ENCODE data around the gene PPP2R2C. TPM values are rescaled to one million over a fixed set of nuclear protein-coding genes. Genes with fewer than 3 reads are reported as not detected.

PPP2R2C gene
- total RNA-seq, 1 experiment from 2014 or later, result 32.9 TPM

DNA sequence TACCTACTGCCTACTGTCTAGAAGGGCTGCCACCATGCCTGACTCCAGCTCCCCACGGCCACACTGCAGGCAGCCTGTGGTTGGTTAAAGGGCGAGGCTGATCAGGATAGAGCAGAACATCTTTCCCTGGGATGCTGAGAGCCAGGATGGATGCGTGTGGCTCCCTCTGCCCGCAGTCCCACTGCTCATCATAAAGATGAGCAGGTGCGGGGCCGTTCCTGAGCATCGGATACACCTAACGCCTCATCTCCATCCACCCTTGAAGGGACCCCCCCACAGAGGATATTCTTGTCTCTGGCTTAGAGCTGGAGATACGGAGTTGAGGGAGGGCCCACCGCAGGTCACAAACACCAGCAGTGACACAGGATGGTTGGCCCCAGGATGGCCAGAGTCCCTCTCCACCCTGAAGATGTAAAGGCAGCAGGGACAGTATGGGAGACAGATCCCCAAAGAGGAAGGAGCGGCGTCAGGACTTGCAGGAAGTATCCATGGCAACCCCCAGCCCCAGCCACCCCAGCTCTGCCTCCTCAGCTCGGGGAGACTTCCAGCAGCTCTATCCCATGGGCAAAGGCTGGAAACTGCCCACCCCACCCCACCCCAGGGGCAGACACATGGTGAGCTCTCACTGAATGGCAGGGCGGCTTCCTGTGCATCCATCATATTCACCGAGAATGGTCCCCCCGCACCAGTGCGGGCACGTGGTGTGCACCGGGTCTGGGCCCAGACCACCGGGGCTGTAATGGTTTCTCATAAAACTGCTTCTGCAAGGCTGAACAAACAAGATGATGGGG lies 19.3 kb downstream of the PPP2R2C start:
- DNase-seq (ENCODE audit: low read depth, low spot score), result no peak
- BruUV-seq (replicated peaks), result no TSS peak
- Histone ChIP-seq H3K27ac (ENCODE audit: low read depth, low read length) (no peak overlapping the region), H2AFZ (ENCODE audit: low read depth, low read length, poor library complexity, severe bottlenecking) (no peak overlapping the region), H3K4me3 (replicated peaks in 1 of 2; ENCODE audit: low read depth in 1 of 2, low read length in 2 of 2) (no peak overlapping the region), H3K4me1 (ENCODE audit: control insufficient read depth in 1 of 2, insufficient read depth in 2 of 2, low read length in 2 of 2) (no peaks in the 10 kb centered on the region), H3K9me2 (ENCODE audit: insufficient read depth) (no peaks in the 10 kb centered on the region), H3K9me3 (ENCODE audit: control insufficient read depth in 1 of 2, insufficient read depth in 1 of 2, low read depth in 1 of 2, low read length in 2 of 2) (no peaks in the 10 kb centered on the region), H4K20me1 (ENCODE audit: insufficient read depth) (no peaks in the 10 kb centered on the region), H3K9ac (ENCODE audit: low read length) (no peak overlapping the region), H3K4me2 (ENCODE audit: low read length) (no peak overlapping the region), H3K36me3 (ENCODE audit: control insufficient read depth in 1 of 2, insufficient read depth in 2 of 2, low read length in 2 of 2) (no peaks in the 10 kb centered on the region), H3K27me3 (ENCODE audit: insufficient read depth, low read length) (0 out of 2 replicates have a peak, but pooled peaks cover 2% of the 10 kb centered on the region), H3K79me2 (ENCODE audit: insufficient read depth, low read length) (no peaks in the 10 kb centered on the region)
- no peak for ATAC-seq
- ChIA-PET POLR2A (no interaction called here), RAD21 (ENCODE audit: low non-redundant PET in 1 of 2, low total read pairs in 2 of 2, uncharacterized antibody in 2 of 2, unreplicated experiment in 2 of 2) (no interaction called here), CTCF (no interaction called here)
- TF ChIP-seq TCF7L2 (IDR thresholded peaks at IDR 0.05; ENCODE audit: borderline replicate concordance, extremely low read depth, insufficient read depth, insufficient read length), result no peak
- TF ChIP-seq SRF (IDR thresholded peaks at IDR 0.05; ENCODE audit: low read depth), result no peak
- TF ChIP-seq JUND (IDR thresholded peaks at IDR 0.05), result no peak
- TF ChIP-seq CEBPB (IDR thresholded peaks at IDR 0.05; ENCODE audit: low read depth), result no peak
- TF ChIP-seq, protein P1, sequence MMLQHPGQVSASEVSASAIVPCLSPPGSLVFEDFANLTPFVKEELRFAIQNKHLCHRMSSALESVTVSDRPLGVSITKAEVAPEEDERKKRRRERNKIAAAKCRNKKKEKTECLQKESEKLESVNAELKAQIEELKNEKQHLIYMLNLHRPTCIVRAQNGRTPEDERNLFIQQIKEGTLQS (IDR thresholded peaks at IDR 0.05), result no peak
- TF ChIP-seq RAD21 (IDR thresholded peaks at IDR 0.05; ENCODE audit: low read depth), result no peak
- no peak for TF ChIP-seq SIN3A (IDR thresholded peaks at IDR 0.05; ENCODE audit: low read depth)
- no peak for TF ChIP-seq ELF1 (IDR thresholded peaks at IDR 0.05; ENCODE audit: borderline replicate concordance, low read depth)
- TF ChIP-seq, protein P2, sequence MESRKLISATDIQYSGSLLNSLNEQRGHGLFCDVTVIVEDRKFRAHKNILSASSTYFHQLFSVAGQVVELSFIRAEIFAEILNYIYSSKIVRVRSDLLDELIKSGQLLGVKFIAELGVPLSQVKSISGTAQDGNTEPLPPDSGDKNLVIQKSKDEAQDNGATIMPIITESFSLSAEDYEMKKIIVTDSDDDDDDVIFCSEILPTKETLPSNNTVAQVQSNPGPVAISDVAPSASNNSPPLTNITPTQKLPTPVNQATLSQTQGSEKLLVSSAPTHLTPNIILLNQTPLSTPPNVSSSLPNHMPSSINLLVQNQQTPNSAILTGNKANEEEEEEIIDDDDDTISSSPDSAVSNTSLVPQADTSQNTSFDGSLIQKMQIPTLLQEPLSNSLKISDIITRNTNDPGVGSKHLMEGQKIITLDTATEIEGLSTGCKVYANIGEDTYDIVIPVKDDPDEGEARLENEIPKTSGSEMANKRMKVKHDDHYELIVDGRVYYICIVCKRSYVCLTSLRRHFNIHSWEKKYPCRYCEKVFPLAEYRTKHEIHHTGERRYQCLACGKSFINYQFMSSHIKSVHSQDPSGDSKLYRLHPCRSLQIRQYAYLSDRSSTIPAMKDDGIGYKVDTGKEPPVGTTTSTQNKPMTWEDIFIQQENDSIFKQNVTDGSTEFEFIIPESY (IDR thresholded peaks at IDR 0.05; ENCODE audit: extremely low read depth, insufficient replicate concordance, low read length), result no peak
- TF ChIP-seq YY1 (IDR thresholded peaks at IDR 0.05; ENCODE audit: extremely low read depth, insufficient replicate concordance, low read depth, low read length), result no peak
- no peak for TF ChIP-seq EZH2 (IDR thresholded peaks at IDR 0.05)
- no peak for TF ChIP-seq EZH2phosphoT487 (IDR thresholded peaks at IDR 0.05; ENCODE audit: borderline replicate concordance)
- TF ChIP-seq POLR2A (IDR thresholded peaks at IDR 0.05; ENCODE audit: borderline replicate concordance, extremely low read depth, insufficient read depth, insufficient read length), result no peak
- TF ChIP-seq ZFX (IDR thresholded peaks at IDR 0.05), result no peak
- intact Hi-C loops (cut with micrococcal nuclease), result no loop called here

Measured in HCT116 (cell line).